Measurements from ENCODE around the gene AKAP11. TPM values are rescaled to one million over a fixed set of nuclear protein-coding genes. Genes with fewer than 3 reads are reported as not detected.

AKAP11 gene
- total and polyA plus RNA-seq, 9 of the 15 experiments (the other 6 are each of a cell fraction or from before 2014, with no cell fraction given), result 2.2 to 31.3 (median 10.9) TPM

DNA sequence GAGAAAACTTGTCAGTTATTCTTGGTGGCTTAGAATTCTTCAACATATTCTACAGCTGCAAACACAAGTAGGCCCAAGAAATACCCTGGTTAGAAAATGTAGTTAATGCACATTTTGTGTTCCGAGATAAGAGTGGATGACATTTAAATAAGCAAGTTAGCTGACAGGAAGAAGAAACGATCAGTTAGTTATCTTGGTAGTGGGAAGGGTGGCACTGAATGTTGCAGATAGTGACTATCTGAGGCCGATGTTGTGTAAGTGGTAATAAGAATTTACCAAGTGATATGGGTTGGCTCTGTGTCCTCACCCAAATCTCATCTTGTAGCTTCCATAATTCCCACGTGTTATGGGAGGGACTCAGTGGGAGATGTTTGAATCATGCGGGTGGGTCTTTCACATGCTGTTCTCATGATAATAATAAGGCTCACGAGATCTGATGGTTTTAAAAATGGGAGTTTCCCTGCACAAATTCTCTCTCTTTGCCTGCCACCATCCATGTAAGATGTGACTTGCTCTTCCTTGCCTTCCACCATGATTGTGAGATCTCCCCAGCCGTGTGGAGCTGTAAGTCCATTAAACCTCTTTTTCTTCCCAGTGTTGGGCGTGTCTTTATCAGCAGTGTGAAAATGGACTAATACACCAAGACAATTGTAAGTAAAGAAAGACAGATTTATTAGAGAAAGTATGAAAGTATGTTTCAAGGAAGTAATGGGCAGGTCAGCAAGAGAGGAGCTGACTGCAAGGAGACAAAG, 10.9 kb upstream of the AKAP11 start:
- intact Hi-C loops (cut with micrococcal nuclease), result no loop called here
- no peaks in the 10 kb centered on the region for H3K79me2 ChIP-seq (ENCODE audit: control insufficient read depth, insufficient read depth, low read length)
- DNase-seq (ENCODE audit: extremely low read depth in 1 of 4, low spot score in 3 of 4) (no peak), ATAC-seq (no peak), FAIRE-seq (no peak)
- no TSS peak for BruUV-seq (replicated peaks)
- peaks cover 4% of the 10 kb centered on the region; the same call in 2 of the 3 replicates for H3K36me3 ChIP-seq (ENCODE audit: control insufficient read depth, insufficient read depth, low read length)
- H3K27ac ChIP-seq (ENCODE audit: extremely low read depth, low read depth, low read length), result peak overlapping the region; percentile 43; the same call in 2 of the 3 replicates
- peaks cover 25% of the 10 kb centered on the region for H3K9me3 ChIP-seq (replicated peaks; ENCODE audit: control insufficient read depth, insufficient read depth, low read depth, low read length)
- 37% methylated on average over 8 of the region's 8 CpGs for WGBS (ENCODE audit: insufficient coverage, low coverage, missing lambda C conversion rate)
- H3K4me2 ChIP-seq (ENCODE audit: insufficient read depth, low read length), result peak overlapping the region; percentile 12; the same call in 1 of the 2 replicates
- no peak overlapping the region for H3K9ac ChIP-seq (ENCODE audit: insufficient read depth in 1 of 2, low read depth in 2 of 2, low read length in 2 of 2)
- no peaks in the 10 kb centered on the region for H3K9me1 ChIP-seq (ENCODE audit: control insufficient read depth, insufficient read depth, low read length)
- no peak overlapping the region for H3K4me3 ChIP-seq
- ChIA-PET CTCF (ENCODE audit: low intra/inter-chr PET ratio) (no interaction called here), POLR2A (interaction anchor here (0.6 kb wide), 1 partner anchor 157 kb away, joined by 3 read pairs; no protein-coding TSS in a partner anchor)
- peak overlapping the region; percentile 85; the same call in 1 of the 2 replicates for H2AFZ ChIP-seq (ENCODE audit: low read depth, low read length)
- in situ Hi-C loops (cut with MboI), result no loop called here
- H3K27me3 ChIP-seq (ENCODE audit: control insufficient read depth in 2 of 2, insufficient read depth in 2 of 2, low read length in 2 of 2), result no peaks in the 10 kb centered on the region
- no peaks in the 10 kb centered on the region for H4K20me1 ChIP-seq (replicated peaks; ENCODE audit: control insufficient read depth, insufficient read depth, low read length)
- H3K4me1 ChIP-seq (replicated peaks in 1 of 2; ENCODE audit: control insufficient read depth in 2 of 2, insufficient read depth in 2 of 2, low read length in 2 of 2), result peaks cover 3 to 26% of the 10 kb centered on the region in 2 experiments; a peak in 3 of 5 replicates
- peak; percentile 29; the same call in 1 of the 2 replicates for TF ChIP-seq ARID1B (IDR thresholded peaks at IDR 0.05)
- peak; percentile 42 for TF ChIP-seq CBX5 (IDR thresholded peaks at IDR 0.05; ENCODE audit: borderline replicate concordance, low read depth)
- TF ChIP-seq GTF2E2 (tag; IDR thresholded peaks at IDR 0.05), result no peak
- no peak for TF ChIP-seq PRPF4 (IDR thresholded peaks at IDR 0.05; ENCODE audit: insufficient read depth, low read depth, low read length, poor library complexity, severe bottlenecking)
- TF ChIP-seq, protein P1, sequence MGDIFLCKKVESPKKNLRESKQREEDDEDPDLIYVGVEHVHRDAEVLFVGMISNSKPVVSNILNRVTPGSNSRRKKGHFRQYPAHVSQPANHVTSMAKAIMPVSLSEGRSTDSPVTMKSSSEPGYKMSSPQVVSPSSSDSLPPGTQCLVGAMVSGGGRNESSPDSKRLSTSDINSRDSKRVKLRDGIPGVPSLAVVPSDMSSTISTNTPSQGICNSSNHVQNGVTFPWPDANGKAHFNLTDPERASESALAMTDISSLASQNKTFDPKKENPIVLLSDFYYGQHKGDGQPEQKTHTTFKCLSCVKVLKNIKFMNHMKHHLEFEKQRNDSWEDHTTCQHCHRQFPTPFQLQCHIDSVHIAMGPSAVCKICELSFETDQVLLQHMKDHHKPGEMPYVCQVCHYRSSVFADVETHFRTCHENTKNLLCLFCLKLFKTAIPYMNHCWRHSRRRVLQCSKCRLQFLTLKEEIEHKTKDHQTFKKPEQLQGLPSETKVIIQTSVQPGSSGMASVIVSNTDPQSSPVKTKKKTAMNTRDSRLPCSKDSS (IDR thresholded peaks at IDR 0.05; ENCODE audit: low read depth, partially characterized antibody), result peak; percentile 74
- TF ChIP-seq POLR2H (tag; IDR thresholded peaks at IDR 0.05; ENCODE audit: low read depth), result no peak
- TF ChIP-seq, protein P2, sequence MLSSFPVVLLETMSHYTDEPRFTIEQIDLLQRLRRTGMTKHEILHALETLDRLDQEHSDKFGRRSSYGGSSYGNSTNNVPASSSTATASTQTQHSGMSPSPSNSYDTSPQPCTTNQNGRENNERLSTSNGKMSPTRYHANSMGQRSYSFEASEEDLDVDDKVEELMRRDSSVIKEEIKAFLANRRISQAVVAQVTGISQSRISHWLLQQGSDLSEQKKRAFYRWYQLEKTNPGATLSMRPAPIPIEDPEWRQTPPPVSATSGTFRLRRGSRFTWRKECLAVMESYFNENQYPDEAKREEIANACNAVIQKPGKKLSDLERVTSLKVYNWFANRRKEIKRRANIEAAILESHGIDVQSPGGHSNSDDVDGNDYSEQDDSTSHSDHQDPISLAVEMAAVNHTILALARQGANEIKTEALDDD (IDR thresholded peaks at IDR 0.05), result peak; percentile 35; the same call in 1 of the 2 replicates
- TF ChIP-seq ZEB2 (IDR thresholded peaks at IDR 0.05), result peak; percentile 52; the same call in 1 of the 2 replicates
- 0 out of 2 replicates have a peak, but pooled peaks have one; percentile 13 for TF ChIP-seq CXXC5 (CRISPR knock-in tag; IDR thresholded peaks at IDR 0.05)
- TF ChIP-seq, protein P3, sequence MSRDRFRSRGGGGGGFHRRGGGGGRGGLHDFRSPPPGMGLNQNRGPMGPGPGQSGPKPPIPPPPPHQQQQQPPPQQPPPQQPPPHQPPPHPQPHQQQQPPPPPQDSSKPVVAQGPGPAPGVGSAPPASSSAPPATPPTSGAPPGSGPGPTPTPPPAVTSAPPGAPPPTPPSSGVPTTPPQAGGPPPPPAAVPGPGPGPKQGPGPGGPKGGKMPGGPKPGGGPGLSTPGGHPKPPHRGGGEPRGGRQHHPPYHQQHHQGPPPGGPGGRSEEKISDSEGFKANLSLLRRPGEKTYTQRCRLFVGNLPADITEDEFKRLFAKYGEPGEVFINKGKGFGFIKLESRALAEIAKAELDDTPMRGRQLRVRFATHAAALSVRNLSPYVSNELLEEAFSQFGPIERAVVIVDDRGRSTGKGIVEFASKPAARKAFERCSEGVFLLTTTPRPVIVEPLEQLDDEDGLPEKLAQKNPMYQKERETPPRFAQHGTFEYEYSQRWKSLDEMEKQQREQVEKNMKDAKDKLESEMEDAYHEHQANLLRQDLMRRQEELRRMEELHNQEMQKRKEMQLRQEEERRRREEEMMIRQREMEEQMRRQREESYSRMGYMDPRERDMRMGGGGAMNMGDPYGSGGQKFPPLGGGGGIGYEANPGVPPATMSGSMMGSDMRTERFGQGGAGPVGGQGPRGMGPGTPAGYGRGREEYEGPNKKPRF (IDR thresholded peaks at IDR 0.05; ENCODE audit: low read depth, low read length), result no peak
- TF ChIP-seq EHMT2 (IDR thresholded peaks at IDR 0.05), result 0 out of 2 replicates have a peak, but pooled peaks have one; percentile 39
- TF ChIP-seq ZNF12 (CRISPR knock-in tag; IDR thresholded peaks at IDR 0.05), result no peak
- peak; percentile 55; the same call in 1 of the 2 replicates for TF ChIP-seq TRIM28 (IDR thresholded peaks at IDR 0.05)
- TF ChIP-seq TAL1 (IDR thresholded peaks at IDR 0.05), result 0 out of 2 replicates have a peak, but pooled peaks have one; percentile 23
- TF ChIP-seq TCF7L2 (IDR thresholded peaks at IDR 0.05; ENCODE audit: low read depth, low read length), result no peak

All from K562 (cell line).